Subcutaneous abdominal adipose tissue (tissue), 5 donors: ENCODE data around the gene MRPL32.

ENCODE experiments used
- H3K27ac ChIP-seq: one replicate; pipeline ENCODE4 v1.7.0; 2013; ENCODE audit warnings: low read depth, mild to moderate bottlenecking, inconsistent platforms, low read length, moderate library complexity
- H3K27me3 ChIP-seq, 5 donors: one replicate each; pipeline ENCODE4 v1.7.0; 2013; ENCODE audit warnings: low read length in 5 of 5, inconsistent platforms in 1 of 5; ENCODE audit not compliant: control insufficient read depth in 5 of 5, insufficient read depth in 4 of 5
- H3K36me3 ChIP-seq, 5 donors: one replicate each; pipeline ENCODE4 v1.7.0; 2013; ENCODE audit warnings: low read length in 5 of 5; ENCODE audit not compliant: control insufficient read depth in 5 of 5, insufficient read depth in 5 of 5
- H3K4me1 ChIP-seq, 5 donors: one replicate each; pipeline ENCODE4 v1.7.0; 2013; ENCODE audit warnings: low read length in 5 of 5, mild to moderate bottlenecking in 3 of 5, moderate library complexity in 1 of 5; ENCODE audit not compliant: control insufficient read depth in 5 of 5, insufficient read depth in 5 of 5
- H3K4me3 ChIP-seq, 5 donors: one replicate each; pipeline ENCODE4 v1.7.0; 2013; ENCODE audit warnings: low read length in 5 of 5, low read depth in 1 of 5
- H3K9ac ChIP-seq, 5 donors: one replicate each; pipeline ENCODE4 v1.7.0; 2013; ENCODE audit warnings: low read length in 5 of 5, mild to moderate bottlenecking in 4 of 5, moderate library complexity in 3 of 5
- H3K9me3 ChIP-seq, 5 donors: one replicate each; pipeline ENCODE4 v1.7.0; 2013; ENCODE audit warnings: low read length in 5 of 5; ENCODE audit not compliant: control insufficient read depth in 5 of 5
- donor health status: healthy.
- donor health status: healthy.
- donor health status: healthy.
- donor health status: healthy.
- donor health status: healthy.

Gene MRPL32

DNA sequence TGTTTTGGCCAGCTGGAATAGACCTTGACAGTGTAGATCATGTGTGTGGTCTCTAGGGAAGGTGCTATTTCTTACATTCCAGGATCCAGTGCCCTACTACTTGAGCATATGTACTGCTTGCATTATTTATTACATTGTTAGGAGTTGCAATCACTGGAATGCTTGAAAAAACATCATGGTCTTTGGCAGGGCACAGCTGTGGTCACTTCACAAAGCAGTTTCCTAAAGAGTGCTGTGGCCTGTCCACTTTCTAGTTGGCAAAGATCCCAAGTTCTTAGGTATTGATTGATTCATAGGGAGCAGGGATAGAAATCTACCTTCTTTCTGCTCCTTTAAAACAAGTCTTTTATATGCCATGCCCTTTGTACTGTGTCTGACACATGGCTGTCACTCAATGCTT is 24.9 kb upstream of the MRPL32 start:
- no peak overlapping the region for H3K27ac ChIP-seq
- H3K9me3 ChIP-seq, result no peaks in the 10 kb centered on the region
- H3K36me3 ChIP-seq, result no peaks in the 10 kb centered on the region
- H3K9ac ChIP-seq, result no peak overlapping the region
- H3K4me3 ChIP-seq, result no peak overlapping the region
- peaks cover 2 to 19% (median 14%) of the 10 kb centered on the region in 5 donors for H3K4me1 ChIP-seq
- no peaks in the 10 kb centered on the region for H3K27me3 ChIP-seq

DNA sequence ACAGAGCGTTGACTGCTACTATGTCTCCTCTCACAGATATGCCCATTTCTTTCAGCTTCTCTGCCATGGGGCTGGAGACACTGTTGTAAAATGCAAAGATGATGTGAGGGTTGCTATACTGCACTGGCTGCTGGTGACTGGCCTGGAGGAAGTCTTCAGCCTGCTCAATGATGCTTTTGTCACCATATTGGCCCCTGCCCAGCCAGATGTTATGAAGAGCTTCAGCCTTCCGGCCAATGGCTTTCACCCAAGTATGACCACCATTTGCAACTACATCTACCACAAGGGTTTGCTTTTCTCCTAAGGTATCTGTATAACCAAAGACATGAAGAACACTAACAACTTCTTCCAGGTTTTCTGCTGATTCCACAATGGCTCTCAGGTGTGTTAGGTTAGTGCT is 21.9 kb upstream of the MRPL32 start:
- no peak overlapping the region for H3K9ac ChIP-seq
- no peaks in the 10 kb centered on the region for H3K9me3 ChIP-seq
- no peaks in the 10 kb centered on the region for H3K36me3 ChIP-seq
- no peak overlapping the region for H3K27ac ChIP-seq
- no peak overlapping the region for H3K4me3 ChIP-seq
- peaks cover 2 to 30% (median 22%) of the 10 kb centered on the region in 5 donors for H3K4me1 ChIP-seq
- no peaks in the 10 kb centered on the region for H3K27me3 ChIP-seq

DNA sequence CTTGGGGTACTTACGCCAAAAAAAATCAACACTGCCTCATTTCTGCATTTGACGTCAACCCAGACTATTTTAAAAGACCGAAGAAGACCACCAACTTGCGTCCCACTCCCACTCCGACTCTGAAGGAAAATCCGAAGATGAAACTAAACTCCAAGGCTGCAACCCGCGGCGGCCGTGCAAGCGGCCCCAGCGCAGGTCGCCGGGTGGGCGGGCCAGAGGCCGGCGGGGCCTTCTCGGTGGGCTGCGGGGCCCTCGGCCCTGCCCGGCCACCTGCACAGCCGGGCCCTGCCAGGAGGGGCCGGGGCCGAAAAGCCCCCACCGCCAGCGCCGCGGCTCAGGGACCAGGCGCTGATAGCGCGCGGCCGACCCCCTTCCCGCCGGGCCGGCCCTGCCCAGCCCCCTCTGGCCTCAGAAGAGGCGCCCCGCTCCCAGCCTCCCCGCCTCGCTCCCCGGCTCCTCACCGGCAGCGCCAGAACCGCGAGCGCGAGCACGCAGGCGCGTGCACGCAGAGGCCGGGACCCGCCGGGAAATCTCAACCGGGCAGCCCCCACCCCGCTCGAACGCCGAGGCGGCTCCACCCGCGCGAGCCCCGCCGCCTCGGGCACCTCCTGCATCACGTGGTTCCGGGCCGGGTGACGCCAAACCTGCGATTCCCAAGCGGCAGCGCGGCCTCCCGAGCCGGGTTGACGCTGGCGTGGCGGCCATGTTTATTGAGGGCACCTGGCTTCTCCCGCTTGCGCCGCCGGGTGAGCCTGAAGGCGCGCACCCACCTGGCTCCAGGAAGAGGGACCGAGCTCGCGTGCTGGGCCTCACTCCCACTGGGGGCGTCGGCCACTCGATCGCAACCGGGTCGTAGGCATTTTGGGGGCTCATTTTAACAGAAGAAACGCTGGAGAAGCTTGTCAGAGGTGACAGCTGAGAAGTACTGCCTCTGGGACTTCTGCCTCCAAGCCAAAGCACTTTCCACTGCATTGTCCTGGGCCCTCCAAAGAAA is 20.4 kb upstream of the MRPL32 start, which contains the start of gene C7orf25:
C7orf25 (minus strand) TSS at position 617 of the 994 bp plus-strand sequence. CDS start 1,170 bp downstream, outside the sequence.
- Histone ChIP-seq H3K36me3 (peaks cover 4 to 11% (median 7%) of the 10 kb centered on the region in 5 donors), H3K9me3 (no peaks in the 10 kb centered on the region), H3K27ac (peak within 1 kb of the TSS; percentile 55), H3K4me1 (peaks cover 2 to 37% (median 22%) of the 10 kb centered on the region in 5 donors), H3K4me3 (peak within 1 kb of the TSS; percentile 74 to 91 (median 81)), H3K27me3 (no peaks in the 10 kb centered on the region), H3K9ac (peak within 1 kb of the TSS; percentile 81 to 93 (median 83))

DNA sequence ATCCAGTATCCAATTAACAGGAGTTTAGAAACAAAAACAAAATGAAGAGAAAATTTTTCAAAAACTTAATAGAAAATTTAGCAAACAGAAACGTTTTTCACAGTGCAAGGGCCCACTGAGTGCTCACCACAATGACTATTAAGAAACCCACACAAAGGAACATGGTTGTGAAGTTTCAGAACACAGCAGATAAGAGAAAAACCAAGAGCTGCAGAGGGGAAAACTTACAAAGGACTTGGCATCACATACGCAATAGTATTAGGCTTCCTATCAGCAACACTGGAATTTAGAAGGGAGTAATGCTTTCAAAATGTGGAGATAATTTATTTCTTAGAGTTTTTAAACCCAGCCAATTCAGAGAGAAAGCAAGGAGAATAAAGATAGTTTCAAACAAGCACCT is 18.6 kb upstream of the MRPL32 start:
- Histone ChIP-seq H3K27ac (no peak overlapping the region), H3K9ac (no peak overlapping the region), H3K36me3 (peaks cover 11 to 25% (median 16%) of the 10 kb centered on the region in 5 donors), H3K9me3 (no peaks in the 10 kb centered on the region), H3K4me3 (no peak overlapping the region), H3K4me1 (peaks cover 2 to 32% (median 20%) of the 10 kb centered on the region in 5 donors), H3K27me3 (no peaks in the 10 kb centered on the region)

DNA sequence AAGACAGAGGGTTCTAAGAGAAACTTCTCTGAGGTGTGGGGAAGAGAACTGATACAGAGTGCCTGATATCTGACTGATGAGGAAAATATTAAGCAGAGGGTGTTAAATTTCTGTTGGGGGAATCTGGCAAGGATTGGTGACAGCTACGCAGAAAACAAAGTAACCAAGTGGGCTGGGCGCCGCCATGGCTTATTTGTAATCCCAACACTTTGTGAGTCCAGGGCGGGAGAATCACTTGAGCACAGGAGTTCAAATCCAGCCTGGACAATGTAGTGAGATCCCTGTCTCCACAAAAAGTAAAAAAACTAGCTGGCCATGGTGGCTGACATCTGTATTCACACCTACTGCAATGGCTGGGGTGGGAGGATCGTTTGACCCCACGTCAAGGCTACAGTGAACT is 18.2 kb upstream of the MRPL32 start:
- Histone ChIP-seq H3K9me3 (no peaks in the 10 kb centered on the region), H3K9ac (peak overlapping the region in 1 of 5 donors; percentile 64), H3K4me1 (peaks cover 2 to 32% (median 20%) of the 10 kb centered on the region in 5 donors), H3K36me3 (peaks cover 13 to 27% (median 18%) of the 10 kb centered on the region in 5 donors), H3K4me3 (no peak overlapping the region), H3K27ac (no peak overlapping the region), H3K27me3 (no peaks in the 10 kb centered on the region)

DNA sequence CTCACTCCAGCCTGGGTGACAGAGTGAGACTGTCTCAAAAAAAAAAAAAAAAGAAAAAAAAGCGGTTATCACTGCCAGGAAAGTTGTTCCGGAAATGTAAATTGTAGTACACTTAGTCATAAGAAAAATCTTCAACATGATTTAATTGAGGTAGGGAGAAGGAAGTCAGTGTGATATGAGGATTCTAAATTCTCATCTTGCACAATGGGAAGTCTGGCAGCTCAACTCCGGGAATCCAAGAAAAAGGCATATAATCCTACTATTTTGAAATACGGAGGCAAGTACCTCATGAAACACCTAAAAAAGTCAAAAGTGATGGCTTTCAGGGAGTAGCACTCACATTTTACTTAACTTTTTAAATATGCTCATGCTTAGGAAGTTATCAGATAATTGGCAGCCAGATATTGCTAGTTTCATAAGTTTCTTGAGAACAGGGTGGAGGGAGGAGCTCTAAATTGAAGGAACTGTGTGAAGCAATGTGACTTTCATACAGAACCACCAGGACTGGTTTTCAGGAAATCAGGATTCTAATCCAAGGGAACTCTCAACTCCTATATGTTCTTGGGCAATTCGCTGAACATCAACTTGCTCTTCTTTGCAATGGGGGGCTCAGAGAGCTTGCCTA is 17.6 kb upstream of the MRPL32 start:
- Histone ChIP-seq H3K27me3 (no peaks in the 10 kb centered on the region), H3K9me3 (no peaks in the 10 kb centered on the region), H3K4me3 (no peak overlapping the region), H3K27ac (peak overlapping the region; percentile 59), H3K9ac (peak overlapping the region in 2 of 5 donors; percentile 13 to 64), H3K4me1 (peaks cover 2 to 32% (median 20%) of the 10 kb centered on the region in 5 donors), H3K36me3 (peaks cover 18 to 33% (median 23%) of the 10 kb centered on the region in 5 donors)

DNA sequence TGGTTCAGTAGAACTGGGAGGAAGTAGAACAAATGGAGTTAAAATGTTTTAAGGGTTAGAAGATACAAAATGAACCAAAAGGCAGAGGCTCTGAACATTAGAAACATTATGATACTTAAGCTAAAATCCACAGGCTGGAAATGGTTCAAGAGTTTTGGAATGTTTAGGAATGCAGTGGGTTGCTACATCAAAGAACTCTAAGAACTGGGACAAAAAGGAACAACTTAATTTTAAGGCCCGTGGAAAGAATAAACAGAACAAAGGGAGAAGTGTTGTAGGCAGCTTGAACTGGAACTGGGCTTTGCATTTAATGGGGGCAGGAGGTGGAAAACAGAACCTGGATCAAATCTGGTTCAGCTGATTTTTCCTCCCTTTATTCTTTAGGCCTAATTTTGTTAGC is 16.8 kb upstream of the MRPL32 start:
- peak overlapping the region; percentile 59 for H3K27ac ChIP-seq
- H3K36me3 ChIP-seq, result peaks cover 26 to 40% (median 31%) of the 10 kb centered on the region in 5 donors
- H3K9ac ChIP-seq, result peak overlapping the region in 1 of 5 donors; percentile 52
- peaks cover 2 to 31% (median 20%) of the 10 kb centered on the region in 5 donors for H3K4me1 ChIP-seq
- H3K4me3 ChIP-seq, result no peak overlapping the region
- H3K9me3 ChIP-seq, result no peaks in the 10 kb centered on the region
- H3K27me3 ChIP-seq, result no peaks in the 10 kb centered on the region

DNA sequence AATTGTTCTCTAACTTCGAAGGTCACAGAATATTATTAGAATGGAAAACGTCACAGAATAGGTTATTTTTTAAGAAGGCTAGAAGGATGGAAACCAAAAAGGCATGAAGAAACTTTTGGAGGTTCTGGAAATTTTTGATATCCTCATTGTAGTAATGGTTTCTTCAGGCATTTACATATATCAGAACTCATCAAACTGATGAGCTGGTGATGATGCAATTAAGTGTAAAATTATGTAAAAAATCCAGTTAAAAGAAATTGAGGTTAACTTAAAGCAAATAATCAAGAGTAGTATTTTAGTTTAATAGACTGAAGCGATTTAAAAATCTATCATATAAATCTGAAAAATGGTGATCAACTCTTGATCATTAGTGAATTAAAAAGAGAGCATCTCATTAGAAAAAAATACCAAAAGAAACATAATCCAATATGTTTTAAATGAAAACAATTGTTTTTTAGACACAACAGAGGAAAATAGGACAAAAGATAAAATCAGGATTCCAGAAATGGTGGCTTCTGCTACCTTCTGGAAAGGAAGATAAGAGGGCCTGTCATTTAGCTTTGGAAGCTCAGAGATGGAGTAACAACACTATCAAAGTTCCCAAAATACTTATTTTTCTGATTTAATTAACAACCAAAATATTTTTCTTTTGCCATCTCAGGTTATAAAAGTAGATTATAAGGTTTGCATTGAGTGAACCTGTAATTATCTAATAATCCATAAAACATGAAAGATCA is 10.0 kb upstream of the MRPL32 start:
- Histone ChIP-seq H3K27me3 (no peaks in the 10 kb centered on the region), H3K9me3 (no peaks in the 10 kb centered on the region), H3K27ac (no peak overlapping the region), H3K4me3 (no peak overlapping the region), H3K9ac (no peak overlapping the region), H3K4me1 (peaks cover 0 to 4% (median 0%) of the 10 kb centered on the region in 5 donors), H3K36me3 (peaks cover 63 to 82% (median 68%) of the 10 kb centered on the region in 5 donors)

DNA sequence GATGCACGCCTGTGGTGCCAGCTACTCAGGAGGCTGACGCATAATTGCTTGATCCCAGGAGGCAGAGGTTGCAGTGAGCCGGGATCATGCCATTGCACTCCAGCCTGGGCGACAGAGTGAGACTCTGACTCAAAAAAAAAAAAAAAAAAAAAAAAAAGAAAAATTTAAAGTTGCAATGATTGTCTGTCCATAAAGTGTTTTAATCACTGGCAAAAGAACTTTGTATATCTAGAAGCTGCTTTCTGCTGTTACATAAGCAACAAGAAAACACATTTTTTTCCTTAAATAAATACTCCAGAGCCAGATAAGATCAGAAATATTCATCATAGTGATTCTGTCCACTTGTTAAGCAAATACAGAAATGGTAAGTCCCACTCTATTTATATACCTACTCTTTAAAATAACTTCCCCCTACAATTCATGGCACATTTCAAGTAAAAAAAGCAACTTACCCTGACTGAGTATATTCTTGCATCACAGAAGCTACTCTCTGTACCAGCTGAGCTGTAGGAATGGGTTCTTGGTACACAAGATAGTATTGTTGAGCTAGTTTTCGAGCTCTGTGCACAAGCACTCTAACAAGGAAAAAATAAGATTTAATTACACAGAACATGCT is 7.8 kb upstream of the MRPL32 start:
- H3K4me1 ChIP-seq, result peaks cover 0 to 13% (median 9%) of the 10 kb centered on the region in 5 donors
- H3K4me3 ChIP-seq, result no peak overlapping the region
- H3K9me3 ChIP-seq, result no peaks in the 10 kb centered on the region
- no peaks in the 10 kb centered on the region for H3K27me3 ChIP-seq
- H3K9ac ChIP-seq, result no peak overlapping the region
- H3K36me3 ChIP-seq, result peaks cover 55 to 67% (median 60%) of the 10 kb centered on the region in 5 donors
- H3K27ac ChIP-seq, result no peak overlapping the region
